ENCODE measurements around the gene KRT3. TPM values are rescaled to one million over a fixed set of nuclear protein-coding genes. Genes with fewer than 3 reads are reported as not detected.

KRT3 gene
- total and polyA plus RNA-seq, 2 donors (not counting 1 experiment from before 2014, with no cell fraction given), result not detected

DNA sequence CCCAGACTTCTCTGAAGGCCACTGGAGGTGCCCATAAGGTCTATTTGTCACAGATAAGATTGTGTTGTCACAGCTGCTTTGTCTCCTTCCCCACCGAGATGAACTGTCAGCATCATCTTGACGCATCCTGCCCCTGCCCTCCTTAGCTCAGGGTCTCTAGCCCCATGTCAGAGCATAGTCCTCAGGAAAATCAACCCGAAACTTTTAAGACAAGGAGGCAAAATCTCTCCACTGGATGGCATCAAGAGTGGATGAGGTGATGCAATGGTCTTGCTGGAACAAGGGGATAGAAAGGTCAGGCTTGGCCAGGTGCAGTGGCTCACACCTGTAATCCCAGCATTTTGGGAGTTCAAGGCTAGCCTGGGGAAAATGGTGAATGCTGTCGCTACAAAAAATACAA is 30.0 kb upstream of the KRT3 start:
- H3K4me2 ChIP-seq (replicated peaks; ENCODE audit: low read depth, low read length, poor library complexity, severe bottlenecking), result no peak overlapping the region
- no peak overlapping the region for H3K27ac ChIP-seq (ENCODE audit: low read length in 2 of 2)
- POLR2A ChIA-PET, result no interaction called here
- H3K9ac ChIP-seq (ENCODE audit: low read length), result no peak overlapping the region
- no peak for TF ChIP-seq EZH2 (IDR thresholded peaks at IDR 0.05; ENCODE audit: borderline replicate concordance, insufficient read depth, low read depth, low read length, poor library complexity, severe bottlenecking)
- TF ChIP-seq, protein P1, sequence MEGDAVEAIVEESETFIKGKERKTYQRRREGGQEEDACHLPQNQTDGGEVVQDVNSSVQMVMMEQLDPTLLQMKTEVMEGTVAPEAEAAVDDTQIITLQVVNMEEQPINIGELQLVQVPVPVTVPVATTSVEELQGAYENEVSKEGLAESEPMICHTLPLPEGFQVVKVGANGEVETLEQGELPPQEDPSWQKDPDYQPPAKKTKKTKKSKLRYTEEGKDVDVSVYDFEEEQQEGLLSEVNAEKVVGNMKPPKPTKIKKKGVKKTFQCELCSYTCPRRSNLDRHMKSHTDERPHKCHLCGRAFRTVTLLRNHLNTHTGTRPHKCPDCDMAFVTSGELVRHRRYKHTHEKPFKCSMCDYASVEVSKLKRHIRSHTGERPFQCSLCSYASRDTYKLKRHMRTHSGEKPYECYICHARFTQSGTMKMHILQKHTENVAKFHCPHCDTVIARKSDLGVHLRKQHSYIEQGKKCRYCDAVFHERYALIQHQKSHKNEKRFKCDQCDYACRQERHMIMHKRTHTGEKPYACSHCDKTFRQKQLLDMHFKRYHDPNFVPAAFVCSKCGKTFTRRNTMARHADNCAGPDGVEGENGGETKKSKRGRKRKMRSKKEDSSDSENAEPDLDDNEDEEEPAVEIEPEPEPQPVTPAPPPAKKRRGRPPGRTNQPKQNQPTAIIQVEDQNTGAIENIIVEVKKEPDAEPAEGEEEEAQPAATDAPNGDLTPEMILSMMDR (IDR thresholded peaks at IDR 0.05), result no peak
- peaks cover 28% of the 10 kb centered on the region for H3K27me3 Mint-ChIP-seq
- H4K20me1 ChIP-seq (ENCODE audit: control insufficient read depth, insufficient read depth, low read length, poor library complexity, severe bottlenecking), result no peaks in the 10 kb centered on the region
- H3K27ac Mint-ChIP-seq, result no peak overlapping the region
- H3K27me3 ChIP-seq (replicated peaks in 1 of 4; ENCODE audit: control extremely low read depth in 1 of 4, control insufficient read depth in 3 of 4, insufficient read depth in 4 of 4, low read length in 3 of 4), result peaks cover 0 to 8% (median 0%) of the 10 kb centered on the region in 4 experiments
- DNase-seq (no peak), ATAC-seq (ENCODE audit: low read depth) (no peak)
- no peak overlapping the region for H3K4me3 ChIP-seq (ENCODE audit: control extremely low read depth in 1 of 5, extremely low read depth in 1 of 5, insufficient read depth in 1 of 5, low read depth in 2 of 5, low read length in 4 of 5)
- CTCF ChIA-PET, result no interaction called here
- intact Hi-C loops (cut with micrococcal nuclease), result no loop called here
- no peaks in the 10 kb centered on the region for H3K9me3 ChIP-seq (ENCODE audit: control extremely low read depth in 1 of 3, control insufficient read depth in 2 of 3, insufficient read depth in 1 of 3, low read length in 2 of 3)
- H2AFZ ChIP-seq (ENCODE audit: insufficient read depth, low read depth, low read length, poor library complexity, severe bottlenecking), result no peak overlapping the region
- no peaks in the 10 kb centered on the region for H3K36me3 ChIP-seq (replicated peaks in 1 of 2; ENCODE audit: control extremely low read depth in 1 of 2, control insufficient read depth in 1 of 2, extremely low read depth in 1 of 2, insufficient read depth in 2 of 2, low read length in 1 of 2)
- no peaks in the 10 kb centered on the region for H3K4me1 Mint-ChIP-seq
- no peaks in the 10 kb centered on the region for H3K4me1 ChIP-seq (ENCODE audit: control insufficient read depth in 2 of 2, insufficient read depth in 2 of 2, low read length in 2 of 2)
- no peaks in the 10 kb centered on the region for H3K9me3 Mint-ChIP-seq (ENCODE audit: insufficient read depth)
- no peaks in the 10 kb centered on the region for H3K79me2 ChIP-seq (ENCODE audit: control insufficient read depth, insufficient read depth, low read length)
- no peak overlapping the region for H3K4me3 Mint-ChIP-seq
- 86% methylated on average over 4 of the region's 4 CpGs for WGBS (ENCODE audit: insufficient coverage)

DNA sequence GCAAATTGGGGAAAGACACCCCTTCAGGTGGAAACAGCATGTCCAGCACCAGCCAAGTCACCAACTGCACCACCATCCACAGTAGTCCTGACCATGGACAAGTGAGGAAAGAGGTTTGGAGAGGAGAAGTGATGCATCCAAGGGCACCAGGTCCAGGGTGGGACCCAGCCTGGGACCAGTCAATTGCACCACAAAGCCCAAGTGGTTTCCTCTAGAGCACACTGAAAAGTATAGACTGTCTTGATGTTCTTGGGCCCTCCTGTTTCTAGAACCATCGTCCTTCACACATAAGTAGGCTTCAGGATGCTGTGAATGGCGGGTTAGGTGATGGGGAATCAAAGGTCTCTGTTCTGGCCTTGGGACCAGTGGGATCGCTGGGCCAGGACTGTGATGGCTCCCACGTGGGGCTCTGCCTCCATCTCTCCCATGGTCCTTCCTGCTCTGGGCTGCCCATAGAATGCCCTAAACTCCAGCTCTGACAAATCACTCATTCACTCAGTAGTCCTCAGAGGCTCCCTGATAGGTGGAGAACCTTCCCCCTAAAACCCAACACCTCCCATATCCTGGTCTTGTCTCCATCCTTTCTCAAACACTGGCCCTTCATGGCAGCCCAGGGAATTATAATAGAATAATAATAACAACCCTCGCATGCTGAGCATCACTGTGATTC is 29.0 kb upstream of the KRT3 start:
- Histone ChIP-seq H3K27me3 (replicated peaks in 1 of 4; ENCODE audit: control extremely low read depth in 1 of 4, control insufficient read depth in 3 of 4, insufficient read depth in 4 of 4, low read length in 3 of 4) (peaks cover 0 to 7% (median 0%) of the 10 kb centered on the region in 4 experiments), H3K9ac (ENCODE audit: low read length) (no peak overlapping the region), H3K4me1 (ENCODE audit: control insufficient read depth in 2 of 2, insufficient read depth in 2 of 2, low read length in 2 of 2) (no peaks in the 10 kb centered on the region), H3K4me3 (ENCODE audit: control extremely low read depth in 1 of 5, extremely low read depth in 1 of 5, insufficient read depth in 1 of 5, low read depth in 2 of 5, low read length in 4 of 5) (no peak overlapping the region), H4K20me1 (ENCODE audit: control insufficient read depth, insufficient read depth, low read length, poor library complexity, severe bottlenecking) (no peaks in the 10 kb centered on the region), H2AFZ (ENCODE audit: insufficient read depth, low read depth, low read length, poor library complexity, severe bottlenecking) (no peak overlapping the region), H3K4me2 (replicated peaks; ENCODE audit: low read depth, low read length, poor library complexity, severe bottlenecking) (no peak overlapping the region), H3K9me3 (ENCODE audit: control extremely low read depth in 1 of 3, control insufficient read depth in 2 of 3, insufficient read depth in 1 of 3, low read length in 2 of 3) (no peaks in the 10 kb centered on the region), H3K27ac (ENCODE audit: low read length in 2 of 2) (no peak overlapping the region), H3K36me3 (replicated peaks in 1 of 2; ENCODE audit: control extremely low read depth in 1 of 2, control insufficient read depth in 1 of 2, extremely low read depth in 1 of 2, insufficient read depth in 2 of 2, low read length in 1 of 2) (no peaks in the 10 kb centered on the region), H3K79me2 (ENCODE audit: control insufficient read depth, insufficient read depth, low read length) (no peaks in the 10 kb centered on the region)
- Mint-ChIP-seq H3K4me1 (no peaks in the 10 kb centered on the region), H3K27me3 (peaks cover 30% of the 10 kb centered on the region), H3K9me3 (ENCODE audit: insufficient read depth) (no peaks in the 10 kb centered on the region), H3K27ac (no peak overlapping the region), H3K4me3 (no peak overlapping the region)
- TF ChIP-seq, protein P1 (IDR thresholded peaks at IDR 0.05), result no peak
- TF ChIP-seq EZH2 (IDR thresholded peaks at IDR 0.05; ENCODE audit: borderline replicate concordance, insufficient read depth, low read depth, low read length, poor library complexity, severe bottlenecking), result no peak
- ATAC-seq (ENCODE audit: low read depth) (no peak), DNase-seq (no peak)
- WGBS (ENCODE audit: insufficient coverage), result 50% methylated on average over 2 of the region's 5 CpGs
- CTCF ChIA-PET, result interaction anchor here (1.2 kb wide), 1 partner anchor 20 kb away, joined by 3 read pairs; no protein-coding TSS in a partner anchor
- POLR2A ChIA-PET, result no interaction called here
- intact Hi-C loops (cut with micrococcal nuclease), result no loop called here
